Left kidney (tissue), 2 donors: ENCODE measurements around the gene SOX1. TPM values are rescaled to one million over a fixed set of nuclear protein-coding genes. Genes with fewer than 3 reads are reported as not detected.

ENCODE experiments used
- DNase-seq: peaks from one replicate; pipeline ENCODE4 v3.0.0-alpha.2; 2013
- polyA plus RNA-seq: library from polyadenylated mRNA; unstranded; fragments of 120-200 nt; gene quantifications from one replicate; pipeline ENCODE4 v1.2.1, GENCODE V29; 2013; ENCODE audit not compliant: insufficient read length

Gene SOX1
- polyA plus RNA-seq, 1 donor, result not detected

- DNase-seq, result no peak
These were observed 39.7 kb downstream of the SOX1 start for GRCh38 chr13:112106478-112107141.

- DNase-seq, result no peak
These were observed 40.3 kb downstream of the SOX1 start for GRCh38 chr13:112107289-112107688.

- no peak for DNase-seq
These were observed 43.5 kb downstream of the SOX1 start for GRCh38 chr13:112110479-112110878.

GRCh38 chr13:112111239-112111857 lies 44.4 kb downstream of the SOX1 start:
- DNase-seq, result no peak

GRCh38 chr13:112112534-112113276 lies 45.8 kb downstream of the SOX1 start:
- DNase-seq, result no peak

- DNase-seq, result no peak
These were observed 46.4 kb downstream of the SOX1 start for GRCh38 chr13:112113348-112113747.

GRCh38 chr13:112113851-112114250 lies 46.9 kb downstream of the SOX1 start:
- no peak for DNase-seq

GRCh38 chr13:112114391-112114790 lies 47.4 kb downstream of the SOX1 start:
- DNase-seq, result no peak

GRCh38 chr13:112115403-112116091 lies 48.6 kb downstream of the SOX1 start:
- DNase-seq, result no peak

- DNase-seq, result no peak
These were observed 49.4 kb downstream of the SOX1 start for GRCh38 chr13:112116187-112116950.

GRCh38 chr13:112117258-112117954 lies 50.5 kb downstream of the SOX1 start:
- no peak for DNase-seq

GRCh38 chr13:112117955-112118302 lies 51.0 kb downstream of the SOX1 start:
- no peak for DNase-seq

- no peak for DNase-seq
These were observed 51.6 kb downstream of the SOX1 start for GRCh38 chr13:112118451-112119064.

GRCh38 chr13:112119192-112120030 lies 52.5 kb downstream of the SOX1 start:
- no peak for DNase-seq

GRCh38 chr13:112120031-112120373 lies 53.1 kb downstream of the SOX1 start:
- DNase-seq, result no peak
